GM10248 (cell line): Measurements from ENCODE around the gene HMGCL.
A peak's percentile ranks its signal among the peaks of the same experiment; 100 is the strongest.
"Not testable (repeated sequence)": the region's sequence is repeated elsewhere in the genome, so short reads cannot be mapped to it uniquely, and the experiment has no call there.

Source experiments
- CTCF ChIA-PET: fragments of 300-600 bp; sonication (Branson Sonifier 250); formaldehyde crosslinking; extraction: SDS; loops from one replicate; lab custom pipeline; 2021; ENCODE audit warnings: antibody characterized with exemption; lab: Yijun Ruan, JAX
- POLR2A ChIA-PET: fragments of 350-650 bp; sonication (Branson Sonifier 250); formaldehyde crosslinking; extraction: SDS; loops from one replicate; lab custom pipeline; 2020; ENCODE audit warnings: antibody characterized with exemption; lab: Yijun Ruan, JAX
- DNase-seq: peaks from one replicate; pipeline ENCODE4 v3.0.0; 2012; ENCODE audit errors: extremely low spot score
- TF ChIP-seq, protein P1 (sequence below): IDR thresholded peaks from 2 replicates; pipeline ENCODE4 v1.5.1; 2012; ENCODE audit warnings: mild to moderate bottlenecking, low read depth; ENCODE audit errors: extremely low read depth, missing control alignments, control extremely low read depth

HMGCL gene

DNA sequence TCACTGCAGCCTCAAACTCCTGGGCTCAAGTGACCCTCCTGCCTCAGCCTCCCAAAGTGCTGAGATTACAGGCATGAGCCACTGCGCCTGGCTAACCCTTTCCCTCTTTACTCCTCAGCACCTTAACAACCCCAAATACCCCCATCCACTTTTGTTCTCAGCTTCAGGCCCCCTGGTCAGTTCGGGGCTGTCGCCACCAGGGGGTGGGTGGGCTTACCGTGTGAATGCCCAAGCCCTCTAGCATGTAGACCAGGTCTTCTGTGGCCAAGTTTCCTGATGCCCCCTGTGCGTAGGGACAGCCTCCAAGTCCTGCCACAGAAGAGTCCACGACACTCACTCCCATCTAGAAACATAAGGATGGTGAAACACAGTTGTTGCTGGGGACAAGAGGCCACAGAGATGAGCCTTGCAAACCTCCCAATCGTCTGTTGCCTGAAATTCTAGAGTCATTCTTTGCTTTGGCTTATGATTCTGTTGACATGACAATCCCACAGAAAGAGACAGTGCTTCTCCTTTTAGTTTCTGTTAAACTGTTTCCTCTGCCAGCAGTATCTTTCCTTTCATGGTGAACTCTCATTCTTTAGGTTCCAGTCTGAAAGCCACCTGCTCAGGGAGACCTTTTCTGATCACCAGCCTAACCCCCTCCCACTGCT lies 20.9 kb downstream of the HMGCL start:
- ChIA-PET POLR2A (no interaction called here), CTCF (interaction anchor here (1.2 to 1.8 kb wide), 3 partner anchors 32 to 112 kb away, joined by 3 to 8 read pairs (median 7); no protein-coding TSS in a partner anchor)
- DNase-seq: no peak
- TF ChIP-seq, protein P1, sequence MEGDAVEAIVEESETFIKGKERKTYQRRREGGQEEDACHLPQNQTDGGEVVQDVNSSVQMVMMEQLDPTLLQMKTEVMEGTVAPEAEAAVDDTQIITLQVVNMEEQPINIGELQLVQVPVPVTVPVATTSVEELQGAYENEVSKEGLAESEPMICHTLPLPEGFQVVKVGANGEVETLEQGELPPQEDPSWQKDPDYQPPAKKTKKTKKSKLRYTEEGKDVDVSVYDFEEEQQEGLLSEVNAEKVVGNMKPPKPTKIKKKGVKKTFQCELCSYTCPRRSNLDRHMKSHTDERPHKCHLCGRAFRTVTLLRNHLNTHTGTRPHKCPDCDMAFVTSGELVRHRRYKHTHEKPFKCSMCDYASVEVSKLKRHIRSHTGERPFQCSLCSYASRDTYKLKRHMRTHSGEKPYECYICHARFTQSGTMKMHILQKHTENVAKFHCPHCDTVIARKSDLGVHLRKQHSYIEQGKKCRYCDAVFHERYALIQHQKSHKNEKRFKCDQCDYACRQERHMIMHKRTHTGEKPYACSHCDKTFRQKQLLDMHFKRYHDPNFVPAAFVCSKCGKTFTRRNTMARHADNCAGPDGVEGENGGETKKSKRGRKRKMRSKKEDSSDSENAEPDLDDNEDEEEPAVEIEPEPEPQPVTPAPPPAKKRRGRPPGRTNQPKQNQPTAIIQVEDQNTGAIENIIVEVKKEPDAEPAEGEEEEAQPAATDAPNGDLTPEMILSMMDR: no peak

DNA sequence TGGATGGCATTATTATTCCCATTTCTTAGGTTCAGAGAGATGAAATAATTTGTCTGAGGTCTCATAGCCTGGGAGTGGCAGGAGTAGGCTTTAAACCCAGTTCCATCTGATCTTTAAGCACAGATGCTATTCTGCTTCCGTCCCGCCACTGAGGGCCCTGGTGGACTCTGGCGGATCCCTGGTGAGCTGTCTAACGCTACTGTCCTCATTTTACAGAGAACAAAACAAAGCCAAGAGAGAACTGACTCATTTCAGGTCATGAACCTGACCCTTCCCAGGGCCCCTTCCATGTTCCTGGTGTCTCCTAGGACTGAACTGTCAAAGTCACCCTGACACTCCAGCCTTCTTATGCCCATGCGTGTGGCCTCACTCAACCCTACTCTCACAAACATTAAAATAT lies 21.6 kb downstream of the HMGCL start:
- no peak for DNase-seq
- ChIA-PET POLR2A (no interaction called here), CTCF (interaction anchor here (1.2 to 16.4 kb wide), 3 partner anchors 7 to 113 kb away, joined by 3 to 169 read pairs (median 3); no protein-coding TSS in a partner anchor)
- TF ChIP-seq, protein P1: no peak

DNA sequence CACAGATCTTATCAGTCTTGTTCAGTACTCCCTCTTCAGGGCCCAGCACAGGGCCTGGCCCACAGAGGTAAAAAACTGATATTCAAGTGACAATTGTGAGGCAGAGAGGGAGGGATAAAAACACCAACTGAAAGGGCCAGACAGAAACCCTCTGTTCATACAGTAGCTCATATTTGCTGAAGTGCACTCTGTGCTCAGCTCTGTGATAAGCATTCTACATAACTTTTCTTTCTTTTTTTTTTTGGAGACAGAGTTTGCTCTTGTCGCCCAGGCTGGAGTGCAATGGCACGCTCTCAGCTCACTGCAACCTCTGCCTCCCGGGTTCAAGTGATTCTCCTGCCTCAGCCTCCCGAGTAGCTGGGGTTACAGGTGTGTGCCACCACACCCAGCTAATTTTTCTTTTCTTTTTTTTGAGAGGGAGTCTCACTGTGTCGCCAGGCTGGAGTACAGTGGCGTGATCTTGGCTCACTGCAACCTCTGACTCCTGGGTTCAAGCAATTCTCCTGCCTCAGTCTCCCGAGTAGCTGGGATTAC lies 22.4 kb downstream of the HMGCL start:
- ChIA-PET CTCF (interaction anchor here (0.8 to 16.4 kb wide), 6 partner anchors 8 to 114 kb away, joined by 3 to 169 read pairs (median 4); partner anchors contain the start of gene HMGCL), POLR2A (interaction anchor here (0.6 kb wide), 1 partner anchor 24 kb away, joined by 3 read pairs; no protein-coding TSS in a partner anchor)
- not testable (repeated sequence) for DNase-seq

DNA sequence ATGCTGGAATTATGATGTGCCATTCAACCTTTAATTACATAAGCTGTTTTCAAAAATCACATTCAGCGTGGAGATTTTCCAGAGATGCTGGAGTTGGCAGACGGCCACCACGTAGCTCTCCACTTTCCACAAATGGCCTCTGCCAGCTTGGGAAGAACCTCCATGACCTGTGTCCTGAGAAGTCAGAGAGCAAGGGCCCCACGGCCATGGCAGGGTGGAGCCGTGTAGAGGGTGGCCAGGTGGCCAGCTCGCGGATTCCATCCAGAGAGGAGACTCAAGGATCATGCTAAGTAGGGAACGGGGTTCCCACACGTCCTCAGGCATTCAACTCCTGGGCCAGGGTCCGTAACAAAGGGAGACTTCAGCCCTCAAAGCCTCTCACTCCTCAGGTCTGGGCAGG lies 23.4 kb downstream of the HMGCL start:
- TF ChIP-seq, protein P1: no peak
- ChIA-PET POLR2A (interaction anchor here (0.6 to 1.3 kb wide), 2 partner anchors 11 to 25 kb away, joined by 3 to 6 read pairs; partner anchors contain the start of gene LYPLA2), CTCF (interaction anchor here (0.8 to 16.4 kb wide), 8 partner anchors 9 to 147 kb away, joined by 3 to 169 read pairs (median 4); partner anchors contain the start of gene HMGCL)
- no peak for DNase-seq

DNA sequence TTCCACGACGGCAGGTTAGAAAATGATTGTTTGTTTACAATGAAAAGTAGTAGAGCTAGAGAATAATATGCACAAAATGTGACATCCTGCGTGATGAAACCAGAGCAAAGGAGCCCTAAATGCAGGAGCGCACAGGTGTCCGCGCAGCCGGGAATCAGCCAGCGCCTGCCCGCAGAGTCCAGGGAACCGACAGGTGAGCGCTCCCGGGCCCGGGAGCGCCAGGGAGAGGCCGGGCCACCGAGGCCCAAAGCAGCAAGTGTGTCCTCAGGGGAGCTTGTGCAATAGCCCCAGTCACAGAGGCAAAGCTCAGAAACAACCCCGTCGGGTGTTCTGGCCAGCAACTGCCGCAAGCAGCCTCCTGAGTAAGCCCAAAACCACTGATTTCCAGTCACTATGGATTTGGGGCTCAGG lies 23.9 kb downstream of the HMGCL start:
- CTCF ChIA-PET: interaction anchor here (1.0 to 16.4 kb wide), 5 partner anchors 9 to 148 kb away, joined by 4 to 169 read pairs (median 6); no protein-coding TSS in a partner anchor
- DNase-seq: no peak
- TF ChIP-seq, protein P1: no peak
- POLR2A ChIA-PET: interaction anchor here (1.3 kb wide), 1 partner anchor 10 kb away, joined by 6 read pairs; the partner anchor contains the start of gene LYPLA2

DNA sequence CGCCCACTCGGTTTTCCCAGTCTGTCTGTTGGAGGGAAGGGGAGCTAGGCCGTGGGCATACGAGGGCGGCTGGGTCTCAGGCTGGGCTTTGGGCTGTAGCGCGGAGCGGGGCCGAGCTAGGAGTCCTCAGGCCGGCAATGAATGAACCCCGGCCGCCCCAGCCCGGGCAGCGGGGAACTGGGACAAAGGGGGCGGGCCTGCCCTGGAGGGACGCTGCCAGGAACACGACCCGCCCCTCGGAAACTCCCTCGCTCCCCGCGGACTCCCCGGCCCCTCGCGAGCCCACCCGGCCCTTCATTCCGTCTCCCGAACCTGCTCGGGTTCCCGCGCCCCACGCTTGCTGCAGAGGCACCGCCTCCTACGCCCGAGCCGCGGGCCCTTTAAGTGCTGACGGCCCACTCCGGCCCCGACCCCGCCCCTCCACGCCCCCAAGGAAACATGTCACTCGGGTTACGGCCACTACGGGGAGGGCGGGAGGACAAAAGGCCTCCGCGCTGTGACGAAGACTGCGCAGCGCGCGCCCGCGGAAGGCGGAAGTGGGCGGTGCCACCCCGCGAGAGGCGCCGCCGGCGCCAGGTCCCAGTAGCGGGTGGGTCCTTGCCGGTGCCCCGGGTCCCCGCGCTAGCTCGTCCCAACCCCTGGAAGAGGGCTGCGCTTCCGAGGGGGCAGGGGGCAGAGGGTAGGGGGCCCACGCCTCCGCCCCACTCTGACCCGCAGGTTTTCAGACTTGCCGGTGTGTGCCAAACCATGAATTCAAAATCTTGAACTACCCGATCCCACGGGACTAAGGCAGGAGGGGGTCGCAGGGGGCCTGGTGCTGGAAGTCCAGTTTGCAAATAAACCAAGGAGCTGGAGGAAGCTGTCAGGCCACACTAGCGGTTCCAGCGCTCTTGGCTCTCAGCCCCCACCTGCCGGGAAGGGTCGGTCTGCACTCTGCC lies 24.6 kb downstream of the HMGCL start, which contains the start of gene GALE:
TSS of gene GALE (minus strand) at position 355 of the 938 bp plus-strand sequence. CDS start 1,747 bp downstream, outside the sequence.
- POLR2A ChIA-PET: interaction anchor here (0.6 to 1.3 kb wide), 2 partner anchors 9 to 20 kb away, joined by 3 to 6 read pairs; partner anchors contain the start of gene LYPLA2
- peak; percentile 99 for DNase-seq
- CTCF ChIA-PET: interaction anchor here (1.0 to 16.4 kb wide), 6 partner anchors 10 to 148 kb away, joined by 4 to 169 read pairs (median 6); no protein-coding TSS in a partner anchor
- TF ChIP-seq, protein P1: no peak
